NCI-H128 (cell line): Measurements from ENCODE around the gene ACKR3.

Experiments used
- DNase-seq: peaks from one replicate; lab custom pipeline; 2025; ENCODE audit not compliant: unreplicated experiment; lab: John Stamatoyannopoulos, UW

Gene ACKR3

GRCh38 chr2:236549165-236549564, 20.5 kb upstream of the ACKR3 start:
- no peak for DNase-seq

GRCh38 chr2:236550290-236550689, 19.3 kb upstream of the ACKR3 start:
- DNase-seq = no peak

GRCh38 chr2:236550701-236551465, 18.7 kb upstream of the ACKR3 start:
- DNase-seq = no peak

GRCh38 chr2:236551471-236552211, 18.0 kb upstream of the ACKR3 start:
- DNase-seq = no peak

- DNase-seq = no peak
These were observed 17.4 kb upstream of the ACKR3 start for GRCh38 chr2:236552212-236552542.

GRCh38 chr2:236552581-236553363, 16.9 kb upstream of the ACKR3 start:
- no peak for DNase-seq

- no peak for DNase-seq
These were observed 16.1 kb upstream of the ACKR3 start for GRCh38 chr2:236553522-236553921.

GRCh38 chr2:236554629-236555282, 14.9 kb upstream of the ACKR3 start:
- DNase-seq = no peak

- DNase-seq = no peak
These were observed 14.1 kb upstream of the ACKR3 start for GRCh38 chr2:236555481-236555880.

- no peak for DNase-seq
These were observed 12.2 kb upstream of the ACKR3 start for GRCh38 chr2:236557306-236558030.

- no peak for DNase-seq
These were observed 11.6 kb upstream of the ACKR3 start for GRCh38 chr2:236558036-236558435.

- DNase-seq = no peak
These were observed 10.3 kb upstream of the ACKR3 start for GRCh38 chr2:236558993-236559978.

GRCh38 chr2:236561874-236562273, 7.8 kb upstream of the ACKR3 start:
- no peak for DNase-seq

GRCh38 chr2:236562434-236562833, 7.2 kb upstream of the ACKR3 start:
- no peak for DNase-seq

- DNase-seq = no peak
These were observed 5.7 kb upstream of the ACKR3 start for GRCh38 chr2:236563953-236564352.

- no peak for DNase-seq
These were observed 4.4 kb upstream of the ACKR3 start for GRCh38 chr2:236565212-236565611.

GRCh38 chr2:236565879-236566402, 3.7 kb upstream of the ACKR3 start:
- no peak for DNase-seq

- no peak for DNase-seq
These were observed 3.0 kb upstream of the ACKR3 start for GRCh38 chr2:236566596-236566995.
